ENCODE results near the gene DNAJB7. TPM values are rescaled to one million over a fixed set of nuclear protein-coding genes. Genes with fewer than 3 reads are reported as not detected.
"Not testable (repeated sequence)": the region's sequence is repeated elsewhere in the genome, so short reads cannot be mapped to it uniquely, and the experiment has no call there.

DNAJB7 gene
- not detected in 2 replicates for total RNA-seq (2014; rRNA removed; shearing (Covaris generic))
- not detected in 2 replicates for polyA plus RNA-seq (2014; cell fraction: nucleus; rRNA removed)

DNA sequence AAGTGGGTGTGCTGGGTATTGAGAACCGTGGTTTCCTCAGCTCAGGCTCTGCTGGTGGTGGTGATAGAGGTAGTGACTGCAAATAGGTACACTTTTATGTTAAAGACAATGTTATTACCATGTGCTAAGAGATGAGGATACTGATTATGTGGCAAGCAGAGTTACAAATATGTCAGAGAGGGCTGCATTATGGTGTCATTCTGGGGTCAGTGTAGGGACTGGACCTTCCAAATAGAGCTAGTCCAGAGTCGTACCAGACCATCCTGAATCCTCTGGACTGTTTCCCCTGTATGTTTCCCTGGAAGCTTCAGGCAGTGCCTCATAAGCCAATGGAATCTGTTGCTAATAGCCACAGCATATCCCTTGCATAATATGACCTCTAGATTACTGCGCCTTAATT is at the start of gene DNAJB7:
DNAJB7 (minus strand) TSS at position 101 of the 400 bp plus-strand sequence. CDS start 119 bp downstream, outside the sequence.
- no peak for DNase-seq (ENCODE audit: extremely low read depth, low read depth)

GRCh38 chr22:40908895-40909294 is 47.0 kb upstream of the DNAJB7 start:
- no peak for DNase-seq (ENCODE audit: extremely low read depth, low read depth)

GRCh38 chr22:40904101-40904500 is 42.2 kb upstream of the DNAJB7 start:
- no peak for DNase-seq (ENCODE audit: extremely low read depth, low read depth)

DNA sequence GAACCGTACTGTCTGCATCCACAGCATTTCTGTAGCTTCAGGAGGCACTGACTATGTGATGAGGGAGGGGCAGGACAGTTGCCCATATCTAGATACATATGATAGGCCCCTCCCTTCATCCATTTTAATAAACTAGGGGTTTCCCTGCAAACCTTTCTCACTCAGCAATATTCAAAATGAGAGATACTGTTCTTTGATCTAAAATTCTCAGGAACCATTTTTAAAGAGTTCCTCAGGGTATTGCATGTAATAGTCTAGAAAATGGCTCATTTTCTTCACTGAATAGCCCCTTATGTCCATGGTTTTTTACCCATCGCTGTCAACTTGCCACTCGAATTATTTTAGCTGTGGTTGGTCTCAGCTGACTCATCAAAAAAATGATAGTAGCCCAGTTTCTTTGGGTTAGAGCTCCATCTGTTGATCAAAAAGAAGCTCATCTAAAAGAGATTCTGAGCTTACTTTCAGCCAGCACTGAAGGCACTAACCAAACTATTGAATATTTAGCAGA is 37.0 kb upstream of the DNAJB7 start:
- peak; percentile 36 for DNase-seq (ENCODE audit: extremely low read depth, low read depth)

DNA sequence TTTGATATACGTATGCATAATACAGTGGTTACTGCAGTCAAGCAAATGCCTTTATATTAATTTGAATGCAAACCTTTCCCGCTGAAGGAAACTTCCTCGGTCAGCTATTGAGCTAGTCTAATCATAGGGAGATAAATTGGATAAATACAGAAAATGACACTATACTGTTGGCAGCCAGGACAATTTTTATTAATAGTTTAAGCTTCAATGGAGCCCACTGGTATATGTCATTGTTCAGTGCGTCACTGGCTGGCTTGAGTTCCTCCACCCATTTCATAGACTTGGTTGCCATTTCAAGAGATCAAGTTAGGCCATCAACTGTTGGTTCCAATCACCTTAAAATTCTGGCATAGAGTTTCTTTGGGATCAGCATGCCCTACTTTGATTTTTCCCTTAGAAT is 32.5 kb upstream of the DNAJB7 start:
- no peak for DNase-seq (ENCODE audit: extremely low read depth, low read depth)

DNA sequence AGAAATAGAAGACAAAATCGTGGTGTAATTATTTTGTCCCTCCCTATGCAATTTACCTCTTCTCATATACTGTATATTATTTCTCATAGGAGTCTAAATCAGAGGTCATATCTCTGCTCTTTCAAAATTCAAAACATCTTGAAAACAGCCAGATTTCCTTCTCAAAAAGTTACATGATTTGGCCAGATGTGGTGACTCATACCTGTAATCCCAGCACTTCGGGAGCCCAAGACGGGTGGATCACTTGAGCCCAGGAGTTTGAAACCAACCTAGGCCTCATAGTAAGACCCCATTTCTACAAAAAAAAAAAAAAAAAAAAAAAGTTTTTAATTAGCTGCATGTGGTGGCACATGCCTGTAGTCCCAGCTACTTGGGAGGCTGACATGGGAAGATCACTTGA is 29.0 kb upstream of the DNAJB7 start:
- DNase-seq (ENCODE audit: extremely low read depth, low read depth) = no peak

- no peak for DNase-seq (ENCODE audit: extremely low read depth, low read depth)
Observed at GRCh38 chr22:40889116-40889515, 27.2 kb upstream of the DNAJB7 start.

DNA sequence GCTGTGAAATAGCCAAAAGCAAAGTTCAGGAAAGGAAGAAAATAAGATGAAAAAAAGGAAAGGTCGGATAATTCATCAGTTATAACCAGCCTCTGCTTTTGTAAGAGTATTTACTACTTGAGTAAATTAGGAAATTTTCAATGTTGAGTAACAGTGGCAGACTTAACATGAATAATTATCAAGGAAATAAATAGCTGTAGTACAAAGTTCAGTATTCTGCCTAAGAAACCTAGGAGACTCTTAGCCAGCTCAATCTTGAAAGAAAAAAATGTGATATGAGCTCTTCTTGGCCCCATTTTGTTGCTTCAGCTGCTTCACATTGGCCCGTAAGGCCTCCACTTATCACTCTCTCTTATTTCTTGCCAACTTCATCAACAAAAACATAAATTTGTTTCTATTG is 17.0 kb upstream of the DNAJB7 start:
- no peak for DNase-seq (ENCODE audit: extremely low read depth, low read depth)

DNA sequence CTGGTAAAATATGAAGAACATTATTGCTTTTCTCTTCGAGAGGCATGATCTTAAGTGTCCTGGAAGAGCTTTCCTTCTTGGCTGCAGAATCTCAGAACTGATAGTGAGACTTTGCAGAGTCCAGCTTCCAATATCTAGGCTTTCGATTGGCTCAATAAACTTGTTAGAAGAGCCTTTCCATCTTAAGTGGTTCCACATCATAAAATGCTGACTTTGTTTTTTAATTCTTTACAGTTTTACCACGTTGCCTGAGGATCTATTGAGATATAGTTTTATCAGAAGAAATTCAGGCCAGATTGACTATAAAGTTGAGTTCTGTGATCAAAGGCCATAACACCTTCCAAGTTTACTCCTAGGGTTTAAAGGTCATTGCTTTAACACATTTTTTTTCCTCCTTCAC is 15.6 kb upstream of the DNAJB7 start:
- no peak for DNase-seq (ENCODE audit: extremely low read depth, low read depth)

DNA sequence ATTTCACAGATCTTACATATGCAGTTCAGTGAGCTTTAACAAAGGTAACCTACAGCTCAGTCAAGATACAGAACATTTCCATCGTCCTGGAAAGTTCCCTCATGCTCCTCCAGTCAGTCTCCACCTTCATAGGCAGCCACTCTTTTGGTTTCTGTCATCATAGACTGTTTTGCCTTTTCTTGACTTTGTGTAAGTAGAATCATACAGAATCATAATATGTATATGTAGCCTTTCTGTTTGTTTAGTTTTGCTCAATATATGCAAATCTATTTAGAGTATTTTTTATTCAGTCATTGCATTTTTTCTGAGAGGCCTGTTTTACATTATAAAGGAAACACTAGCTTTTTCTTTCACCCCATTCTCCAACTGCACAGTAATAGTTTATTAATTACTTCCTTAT is 15.0 kb upstream of the DNAJB7 start:
- no peak for DNase-seq (ENCODE audit: extremely low read depth, low read depth)

DNA sequence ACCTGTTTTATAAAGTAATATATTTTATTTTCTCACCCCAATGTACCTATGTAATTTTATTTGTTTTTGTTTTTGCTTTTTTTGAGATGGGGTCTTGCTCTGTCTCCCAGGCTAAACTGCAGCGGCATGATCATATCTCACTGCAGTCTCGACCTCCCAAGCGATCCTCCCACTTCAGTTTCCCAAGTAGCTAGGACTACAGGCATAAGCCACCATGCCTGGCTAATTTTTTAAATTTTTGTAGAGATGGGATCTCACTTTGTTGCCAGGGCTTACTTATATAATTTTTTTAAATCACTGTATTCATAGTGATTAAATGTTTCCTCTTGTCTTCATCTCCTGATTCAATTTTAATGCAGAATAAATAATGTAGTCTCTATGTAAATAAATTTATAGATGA is 13.2 kb upstream of the DNAJB7 start:
- no peak for DNase-seq (ENCODE audit: extremely low read depth, low read depth)

GRCh38 chr22:40874016-40874415 is 12.1 kb upstream of the DNAJB7 start:
- no peak for DNase-seq (ENCODE audit: extremely low read depth, low read depth)

- DNase-seq (ENCODE audit: extremely low read depth, low read depth) = not testable (repeated sequence)
Observed at GRCh38 chr22:40868379-40868778, 6.5 kb upstream of the DNAJB7 start.

DNA sequence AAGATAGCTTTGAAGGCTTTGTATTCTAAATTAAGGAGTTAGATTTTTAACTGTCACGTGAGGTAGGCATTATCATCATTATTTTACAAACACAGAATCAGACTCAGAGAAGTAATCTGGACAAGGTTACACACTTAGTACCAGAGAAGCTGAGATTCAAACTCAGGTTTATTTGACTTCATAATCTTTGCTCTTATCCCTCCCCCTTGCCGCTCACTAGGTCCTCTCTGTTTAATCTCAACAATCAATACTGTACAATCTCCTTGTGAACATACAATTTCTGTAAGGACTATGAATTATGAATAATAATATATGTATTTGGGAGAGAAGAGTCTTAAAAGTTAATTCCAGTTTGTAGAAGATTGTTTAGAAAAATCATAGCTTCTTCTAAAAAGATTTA is 5.2 kb upstream of the DNAJB7 start:
- no peak for DNase-seq (ENCODE audit: extremely low read depth, low read depth)

DNA sequence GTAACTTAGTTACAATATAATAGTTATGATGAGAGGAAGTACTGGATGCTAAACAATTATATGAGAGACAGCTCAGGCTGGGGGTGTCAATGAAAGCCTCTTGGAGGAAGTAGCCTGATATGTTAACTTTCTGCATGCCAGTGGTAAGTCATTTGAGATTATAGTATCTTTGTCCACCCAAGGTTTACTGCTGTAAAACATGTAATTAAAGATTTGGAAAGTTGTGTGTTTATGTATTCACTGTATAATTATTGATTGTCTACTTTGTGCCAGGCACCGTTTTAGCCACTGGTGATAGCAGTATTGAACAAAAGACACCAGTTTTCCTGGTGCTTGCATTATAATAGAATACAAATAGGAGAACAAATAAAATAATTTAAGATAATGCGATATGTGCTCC is 624 bp upstream of the DNAJB7 start:
- DNase-seq (ENCODE audit: extremely low read depth, low read depth) = no peak

DNA sequence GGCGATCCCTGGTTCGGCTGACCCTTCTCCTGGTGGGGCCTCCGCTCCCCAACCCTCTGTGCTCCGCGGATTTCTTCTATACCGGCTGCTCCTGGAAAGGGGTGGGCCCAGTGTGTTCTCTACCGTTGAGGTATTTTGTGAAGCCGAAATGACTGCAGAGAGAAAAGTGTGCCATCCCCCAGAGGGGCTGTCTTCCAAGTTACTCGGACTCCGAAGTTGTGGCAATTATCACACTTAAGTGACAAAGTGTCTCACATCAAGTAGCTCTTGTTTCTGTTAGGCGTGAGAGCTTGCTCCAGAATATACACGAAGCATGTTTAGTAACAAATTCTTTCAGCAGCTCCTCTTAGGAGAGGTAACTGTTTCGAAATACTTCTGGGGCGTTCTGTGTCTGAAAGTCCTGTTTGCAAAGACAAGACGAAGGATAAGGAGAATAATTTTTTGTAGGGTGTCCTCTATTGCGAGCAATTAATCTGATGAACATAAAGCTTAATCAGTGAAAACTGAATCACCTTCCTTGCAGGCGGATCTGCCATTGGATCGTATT is 4.5 kb downstream of the DNAJB7 start:
- no peak for DNase-seq (ENCODE audit: extremely low read depth, low read depth)

DNA sequence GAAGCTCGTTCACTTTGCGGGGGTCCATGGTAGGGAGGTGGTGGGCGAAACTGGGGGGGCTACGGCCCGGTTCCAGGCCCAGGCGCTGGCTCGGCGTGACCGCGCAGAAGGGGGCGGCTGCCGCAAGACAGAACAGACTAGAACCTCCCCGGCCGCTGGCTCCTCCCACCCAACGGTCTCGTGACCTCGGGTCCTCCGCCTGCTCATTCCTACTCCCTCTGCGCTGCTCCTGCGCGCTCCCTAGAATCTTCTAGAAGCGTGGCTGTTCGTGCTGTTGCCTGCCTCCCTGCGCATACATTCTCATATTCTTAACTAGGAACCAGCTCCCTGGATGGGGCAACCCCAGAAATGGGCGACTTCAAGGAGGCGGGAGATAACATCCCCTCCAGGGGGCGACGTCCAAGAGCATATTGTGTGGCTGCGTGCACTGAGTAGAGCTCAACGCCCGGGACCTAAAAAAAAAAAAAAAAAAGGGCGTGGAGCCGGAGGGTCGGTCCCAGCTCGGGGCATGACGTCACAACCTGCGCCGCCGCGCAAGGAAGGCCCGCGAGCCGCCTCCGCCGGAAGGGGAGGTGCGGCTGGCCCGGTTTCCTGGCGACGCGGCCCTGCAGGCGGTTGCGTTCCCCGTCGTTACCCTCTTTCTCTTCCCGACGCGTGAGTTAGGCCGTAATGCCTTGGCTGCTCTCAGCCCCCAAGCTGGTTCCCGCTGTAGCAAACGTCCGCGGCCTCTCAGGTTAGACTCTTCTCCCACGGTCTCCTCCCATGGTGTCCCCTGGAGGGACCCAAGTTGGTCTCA is 5.2 kb downstream of the DNAJB7 start, which contains the start of the genes ST13 and XPNPEP3:
ST13 (minus strand) TSS at position 127 of the 796 bp plus-strand sequence; CDS start at position 28, 99 bp downstream.
XPNPEP3 (plus strand) TSS at position 636 of the 796 bp plus-strand sequence; CDS start at position 670, 34 bp downstream.
- peak; percentile 91 for DNase-seq (ENCODE audit: extremely low read depth, low read depth)

- DNase-seq (ENCODE audit: extremely low read depth, low read depth) = no peak
Observed at GRCh38 chr22:40855979-40856512, 5.9 kb downstream of the DNAJB7 start.

DNA sequence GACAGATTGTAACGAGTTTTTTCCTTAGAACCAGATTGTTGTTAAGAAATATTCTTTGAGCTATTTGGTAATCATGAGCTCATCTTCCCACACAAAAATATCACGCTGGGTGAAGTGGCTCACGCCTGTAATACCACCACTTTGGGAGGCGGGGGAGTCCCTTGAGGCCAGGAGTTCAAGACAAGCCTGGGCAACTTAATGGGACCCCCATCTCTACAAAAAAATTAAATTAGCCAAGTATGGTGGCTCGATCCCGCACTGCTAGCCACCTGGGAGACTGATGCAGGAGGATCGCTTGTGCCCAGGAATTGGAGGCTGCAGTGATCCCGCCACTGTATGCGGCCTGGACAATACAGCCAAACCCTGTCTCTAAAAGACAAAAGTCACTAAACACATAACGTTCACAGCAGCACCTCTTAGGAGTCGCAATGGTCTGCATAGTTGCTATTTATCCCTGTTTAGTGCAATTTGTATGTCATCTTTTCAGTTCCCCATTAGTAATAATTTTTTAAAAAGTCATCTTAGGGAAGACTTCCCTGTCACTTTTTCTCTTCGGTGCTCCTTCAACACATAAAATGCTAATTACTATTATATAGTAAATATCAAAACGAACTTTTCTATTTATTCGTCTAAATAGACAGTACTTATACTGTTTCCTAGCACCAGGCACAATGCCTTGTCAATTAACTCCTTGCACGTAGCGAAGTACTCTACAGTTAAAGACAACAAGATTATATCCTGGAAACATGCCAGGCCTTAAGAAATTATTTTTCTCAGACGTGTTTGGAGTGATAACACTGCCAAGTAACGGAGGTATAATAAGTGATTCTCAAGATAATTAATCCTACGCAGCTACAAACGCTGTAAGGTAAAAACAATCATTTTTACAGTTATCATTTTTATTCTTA is 6.6 kb downstream of the DNAJB7 start:
- DNase-seq (ENCODE audit: extremely low read depth, low read depth) = no peak

DNA sequence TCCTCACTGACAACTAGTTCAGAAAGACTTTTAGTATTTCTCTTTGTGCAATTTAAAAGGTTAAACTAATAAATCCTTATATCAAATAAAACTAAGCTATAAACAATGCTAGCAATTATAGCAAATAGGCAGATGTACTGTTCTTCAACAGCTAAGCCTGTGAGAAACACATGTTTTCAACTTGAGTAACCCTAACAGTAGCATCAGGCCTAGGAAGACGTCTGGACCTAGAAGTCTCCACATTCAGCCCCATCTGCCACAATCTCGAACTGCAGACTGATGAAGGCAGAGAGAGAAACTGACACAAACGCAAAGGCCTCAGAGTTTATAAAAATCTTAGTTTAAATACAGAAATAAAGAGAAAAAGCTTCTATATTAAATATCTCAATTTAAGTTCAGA is 8.0 kb downstream of the DNAJB7 start:
- no peak for DNase-seq (ENCODE audit: extremely low read depth, low read depth)

- DNase-seq (ENCODE audit: extremely low read depth, low read depth) = no peak
Observed at GRCh38 chr22:40853333-40853732, 8.6 kb downstream of the DNAJB7 start.

Measured in NCI-H460 (cell line).